HG03066 (cell line): ENCODE results near the gene NXPH2.
"Not testable (repeated sequence)": the region's sequence is repeated elsewhere in the genome, so short reads cannot be mapped to it uniquely, and the experiment has no call there.

ENCODE experiments used
- ATAC-seq: cut with Tn5 transposase; IDR thresholded peaks from one replicate; pipeline ENCODE4 v1.9.1; 2021; ENCODE audit warnings: low read depth; ENCODE audit not compliant: unreplicated experiment

NXPH2 gene

GRCh38 chr2:138648606-138649005 is 131.6 kb downstream of the NXPH2 start:
- ATAC-seq = no peak

DNA sequence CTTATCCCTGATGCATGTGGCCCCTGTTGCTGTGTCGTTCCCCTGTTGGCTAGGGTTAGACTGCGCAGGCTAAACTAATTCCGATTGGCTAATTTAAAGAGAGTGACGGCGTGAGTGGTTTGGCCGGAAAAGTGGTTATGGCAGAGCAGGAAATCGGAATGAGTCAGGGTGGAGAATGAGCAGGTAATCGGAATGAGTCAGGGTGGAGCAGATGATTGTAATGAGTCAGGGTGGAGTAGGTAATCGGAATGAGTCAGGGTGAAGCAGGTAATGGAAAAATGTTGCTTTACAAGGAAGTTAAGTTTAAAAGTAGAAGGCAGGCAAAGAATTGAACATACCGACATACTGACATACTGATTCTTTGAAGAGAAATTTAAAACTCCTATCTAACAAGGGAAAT is 135.4 kb downstream of the NXPH2 start:
- ATAC-seq = not testable (repeated sequence)

GRCh38 chr2:138640921-138641676 is 139.1 kb downstream of the NXPH2 start:
- no peak for ATAC-seq

- ATAC-seq = no peak
These were observed 142.5 kb downstream of the NXPH2 start for GRCh38 chr2:138637686-138638085.

DNA sequence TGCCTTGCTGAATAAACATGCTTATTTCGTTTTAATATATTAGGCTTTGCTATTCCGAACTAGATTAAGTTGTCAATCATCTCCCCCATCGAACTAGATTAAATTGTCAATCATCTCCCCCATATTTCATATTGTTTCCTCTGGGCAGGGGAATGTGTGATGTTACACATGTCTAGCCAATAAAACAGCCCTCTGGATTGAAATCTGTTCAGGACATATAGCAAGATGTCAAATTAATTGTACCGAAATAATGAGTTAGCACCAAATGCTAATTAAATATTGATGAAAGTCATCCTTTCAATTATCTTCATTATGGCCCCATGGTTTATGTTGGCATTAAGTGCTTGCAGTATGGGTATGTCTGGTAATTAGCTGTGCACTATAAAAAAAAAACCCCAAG is 143.1 kb downstream of the NXPH2 start:
- no peak for ATAC-seq

GRCh38 chr2:138633049-138633448 is 147.1 kb downstream of the NXPH2 start:
- no peak for ATAC-seq

- no peak for ATAC-seq
These were observed 148.0 kb downstream of the NXPH2 start for GRCh38 chr2:138632066-138632620.

DNA sequence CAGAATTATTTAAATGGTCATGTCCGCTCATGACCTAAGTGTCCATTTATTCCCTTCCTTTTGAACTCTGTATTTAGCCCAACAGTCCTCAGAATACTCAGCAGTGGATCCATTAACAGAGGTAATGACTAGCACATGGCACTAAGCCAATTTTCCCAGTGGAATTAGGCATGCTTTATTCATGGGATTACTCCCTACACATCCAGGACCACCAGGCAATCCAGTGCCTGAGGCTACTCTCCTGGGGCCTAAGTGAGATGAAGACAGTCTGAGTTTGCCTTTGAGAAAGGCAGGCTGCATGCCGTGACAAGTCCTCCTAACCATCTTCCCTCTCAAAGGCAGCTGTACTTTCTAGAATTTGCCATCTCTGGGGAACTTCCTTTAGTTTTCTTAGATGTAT is 150.0 kb downstream of the NXPH2 start:
- ATAC-seq = no peak

DNA sequence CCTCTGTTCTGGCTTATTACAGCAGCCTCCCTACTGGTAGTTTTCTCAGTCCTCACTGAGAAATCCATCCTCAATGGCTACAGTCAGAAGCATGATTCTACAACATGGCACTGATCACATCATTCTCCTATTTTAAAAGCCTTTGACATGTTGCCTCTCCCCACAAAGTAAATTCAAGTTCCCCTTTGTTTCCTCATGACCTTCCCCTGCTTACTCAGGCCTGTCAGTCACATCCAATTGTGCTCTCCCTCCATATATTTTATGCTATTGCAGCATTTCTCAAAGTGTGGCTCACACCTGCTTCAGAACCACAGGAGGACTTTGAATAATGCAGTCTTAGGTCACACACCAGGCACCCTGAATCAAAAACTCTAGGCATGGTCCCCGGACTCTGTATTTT is 154.0 kb downstream of the NXPH2 start:
- ATAC-seq = no peak

DNA sequence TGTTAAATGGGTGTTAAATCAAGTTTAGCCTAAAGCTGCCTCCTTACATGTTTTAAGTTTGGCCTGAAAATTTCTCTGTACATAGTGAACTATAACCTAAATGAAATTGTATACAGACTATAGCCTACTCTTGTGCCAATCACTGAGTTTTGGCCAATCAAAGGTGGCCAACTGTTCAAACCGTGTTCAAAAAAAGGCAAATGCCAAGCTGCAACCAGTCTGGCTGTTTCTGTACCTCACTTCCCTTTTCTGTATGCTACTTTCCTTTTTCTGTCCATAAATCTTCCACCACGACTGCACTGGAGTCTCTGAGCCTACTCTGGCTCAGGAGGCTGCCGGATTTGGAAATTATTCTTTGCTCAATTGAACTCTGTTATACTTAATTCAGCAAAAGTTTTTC is 157.6 kb downstream of the NXPH2 start:
- ATAC-seq = no peak

- no peak for ATAC-seq
These were observed 159.1 kb downstream of the NXPH2 start for GRCh38 chr2:138621139-138621538.

DNA sequence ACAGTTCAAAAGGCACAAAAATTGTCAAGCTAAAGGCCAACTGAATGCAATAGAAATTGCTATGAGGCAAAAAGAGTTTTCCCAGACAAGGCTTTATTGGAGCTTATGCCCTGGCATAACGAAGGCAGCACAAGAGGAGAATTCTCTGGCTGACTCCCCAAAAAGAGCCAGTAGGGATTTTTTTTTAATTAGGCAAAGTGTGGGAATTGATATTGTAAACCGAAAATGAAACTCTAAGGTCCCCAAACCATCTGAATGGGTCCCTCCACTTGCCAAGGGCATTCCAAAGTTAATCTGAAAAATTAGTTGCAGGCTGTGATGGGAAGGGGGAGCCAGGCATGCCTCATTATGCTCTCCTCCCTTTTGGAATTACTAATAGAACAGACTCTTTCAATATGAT is 159.8 kb downstream of the NXPH2 start:
- ATAC-seq = no peak
